GM21619 (cell line): Measurements from ENCODE around the gene FPGT.
"Not testable (repeated sequence)": the region's sequence is repeated elsewhere in the genome, so short reads cannot be mapped to it uniquely, and the experiment has no call there.

Experiments used
- ATAC-seq: cut with Tn5 transposase; IDR thresholded peaks from one replicate; pipeline ENCODE4 v1.9.1; 2021; ENCODE audit not compliant: unreplicated experiment

The FPGT gene

GRCh38 chr1:74253243-74253824 lies 55.3 kb downstream of the FPGT start:
- not testable (repeated sequence) for ATAC-seq
